Left lung (tissue), 10 donors: ENCODE measurements around the gene TCERG1L. TPM values are rescaled to one million over a fixed set of nuclear protein-coding genes. Genes with fewer than 3 reads are reported as not detected.
"Not testable (repeated sequence)": the region's sequence is repeated elsewhere in the genome, so short reads cannot be mapped to it uniquely, and the experiment has no call there.

Experiments
- ATAC-seq: fragments of 200-7000 bp; cut with Tn5 transposase; one replicate; pipeline ENCODE4 v1.9.1; 2020; ENCODE audit warnings: moderate library complexity
- DNase-seq, 4 donors: peaks; one replicate each; pipeline ENCODE4 v3.0.0-alpha.2; 2013 to 2020
- H3K27ac ChIP-seq, 2 donors: fragments of 200-600 bp; sonication (generic) in 1 of 2; one replicate each; pipeline versions ENCODE4 v1.5.0 to v1.8.0; 2020 to 2021
- H3K27me3 ChIP-seq, 2 donors: fragments of 200-600 bp; sonication (generic) in 1 of 2; one replicate each; pipeline versions ENCODE4 v1.5.0 to v1.8.0; 2020 to 2021
- H3K36me3 ChIP-seq, 2 donors: fragments of 200-600 bp; sonication (generic) in 1 of 2; one replicate each; pipeline versions ENCODE4 v1.5.0 to v1.8.0; 2020 to 2021
- H3K4me1 ChIP-seq, 2 donors: fragments of 200-600 bp; one replicate each; pipeline ENCODE4 v1.8.0; 2021
- H3K4me3 ChIP-seq, 2 donors: fragments of 200-600 bp; sonication (generic) in 1 of 2; one replicate each; pipeline versions ENCODE4 v1.5.0 to v1.8.0; 2020 to 2021; ENCODE audit warnings: mild to moderate bottlenecking in 1 of 2
- H3K9me3 ChIP-seq, 2 donors: fragments of 200-600 bp; sonication (generic) in 1 of 2; one replicate each; pipeline versions ENCODE4 v1.5.0 to v1.8.0; 2020 to 2021
- intact Hi-C, 2 donors: fragments of 100-400 bp; cut with DNase I; formaldehyde crosslinking; loops; one replicate each; pipeline versions ENCODE4 v1.11.2 to v1.14.2; 2022
- polyA plus RNA-seq, 6 donors: library from polyadenylated mRNA; unstranded; fragments of 120-200 nt; gene quantifications; one replicate each; pipeline ENCODE4 v1.2.1, GENCODE V29; 2013; ENCODE audit not compliant: insufficient read length in 6 of 6
- total RNA-seq, 2 donors: library from RNA; stranded (reverse); fragmentation: NEBNext Ultra II Directional; extraction: Animal tissue kit (Norgen Biotek cat#: 25700); gene quantifications; one replicate each; pipeline ENCODE4 v1.2.1, GENCODE V29; 2021
- TF ChIP-seq, protein P1 (sequence below), 2 donors: fragments of 200-600 bp; sonication (generic) in 1 of 2; IDR thresholded peaks; one replicate each; pipeline versions ENCODE4 v1.5.0 to v1.8.0; 2021; ENCODE audit warnings: antibody characterized with exemption in 2 of 2
- donor health status: DM: no; HTN: yes; CAD: no.
- donor health status: DM: no; HTN: no; CAD: no.

The TCERG1L gene
- total and polyA plus RNA-seq, 8 donors: 0.35 to 0.72 (median 0.48) TPM; not detected in 2

DNA sequence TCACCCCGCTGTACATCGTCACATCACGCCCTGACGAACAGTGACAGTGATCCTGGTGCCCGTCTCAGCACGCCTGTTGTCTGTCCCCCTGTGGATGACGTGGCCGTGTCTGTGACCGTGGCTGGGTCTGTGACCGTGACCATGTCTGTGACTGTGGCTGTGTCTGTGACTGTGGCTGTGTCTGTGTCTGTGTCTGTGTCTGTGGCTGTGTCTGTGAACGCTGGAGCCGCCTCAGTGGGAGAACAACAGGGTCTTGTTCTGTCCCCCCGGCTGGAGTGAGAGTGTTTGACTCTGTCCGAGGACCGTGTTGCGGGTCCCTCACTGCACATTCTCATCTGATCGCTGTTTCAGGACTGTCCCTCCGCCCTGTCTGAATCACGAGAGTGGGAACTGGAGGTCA lies 202.2 kb downstream of the TCERG1L start:
- no peaks in the 10 kb centered on the region for H3K4me1 ChIP-seq
- H3K36me3 ChIP-seq: no peaks in the 10 kb centered on the region
- no peak overlapping the region for H3K4me3 ChIP-seq
- peaks cover 0 to 17% of the 10 kb centered on the region in 2 donors for H3K27me3 ChIP-seq
- intact Hi-C loops: no loop called here
- ATAC-seq: no peak
- H3K27ac ChIP-seq: no peak overlapping the region
- TF ChIP-seq, protein P1, sequence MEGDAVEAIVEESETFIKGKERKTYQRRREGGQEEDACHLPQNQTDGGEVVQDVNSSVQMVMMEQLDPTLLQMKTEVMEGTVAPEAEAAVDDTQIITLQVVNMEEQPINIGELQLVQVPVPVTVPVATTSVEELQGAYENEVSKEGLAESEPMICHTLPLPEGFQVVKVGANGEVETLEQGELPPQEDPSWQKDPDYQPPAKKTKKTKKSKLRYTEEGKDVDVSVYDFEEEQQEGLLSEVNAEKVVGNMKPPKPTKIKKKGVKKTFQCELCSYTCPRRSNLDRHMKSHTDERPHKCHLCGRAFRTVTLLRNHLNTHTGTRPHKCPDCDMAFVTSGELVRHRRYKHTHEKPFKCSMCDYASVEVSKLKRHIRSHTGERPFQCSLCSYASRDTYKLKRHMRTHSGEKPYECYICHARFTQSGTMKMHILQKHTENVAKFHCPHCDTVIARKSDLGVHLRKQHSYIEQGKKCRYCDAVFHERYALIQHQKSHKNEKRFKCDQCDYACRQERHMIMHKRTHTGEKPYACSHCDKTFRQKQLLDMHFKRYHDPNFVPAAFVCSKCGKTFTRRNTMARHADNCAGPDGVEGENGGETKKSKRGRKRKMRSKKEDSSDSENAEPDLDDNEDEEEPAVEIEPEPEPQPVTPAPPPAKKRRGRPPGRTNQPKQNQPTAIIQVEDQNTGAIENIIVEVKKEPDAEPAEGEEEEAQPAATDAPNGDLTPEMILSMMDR (IDR thresholded peaks at IDR 0.05): no peak
- no peak for DNase-seq
- peaks cover 0 to 6% of the 10 kb centered on the region in 2 donors for H3K9me3 ChIP-seq

DNA sequence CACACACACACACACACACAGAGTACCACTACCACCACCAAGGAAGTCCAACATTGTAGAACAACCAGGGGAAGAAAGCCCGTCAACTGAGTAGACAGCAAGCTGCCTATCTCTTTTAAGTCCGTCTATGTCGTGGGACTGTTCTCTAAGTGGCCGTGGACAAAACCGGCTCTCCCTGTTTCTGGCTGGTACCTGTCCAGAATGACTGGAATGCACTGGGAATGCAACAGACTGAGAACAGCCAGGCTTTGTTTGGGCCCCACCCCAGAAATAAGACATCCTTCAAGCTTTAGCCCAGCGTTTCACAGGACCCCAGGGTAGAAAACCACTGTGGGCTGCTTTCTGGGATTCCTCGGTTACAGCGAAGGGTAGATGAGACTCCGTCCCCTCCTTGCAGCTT lies 203.6 kb downstream of the TCERG1L start:
- H3K27ac ChIP-seq: no peak overlapping the region
- H3K36me3 ChIP-seq: no peaks in the 10 kb centered on the region
- no peak overlapping the region for H3K4me3 ChIP-seq
- no peaks in the 10 kb centered on the region for H3K4me1 ChIP-seq
- no peak for ATAC-seq
- DNase-seq: no peak
- intact Hi-C loops: no loop called here
- peaks cover 0 to 6% of the 10 kb centered on the region in 2 donors for H3K9me3 ChIP-seq
- TF ChIP-seq, protein P1 (IDR thresholded peaks at IDR 0.05): no peak
- peaks cover 0 to 17% of the 10 kb centered on the region in 2 donors for H3K27me3 ChIP-seq

DNA sequence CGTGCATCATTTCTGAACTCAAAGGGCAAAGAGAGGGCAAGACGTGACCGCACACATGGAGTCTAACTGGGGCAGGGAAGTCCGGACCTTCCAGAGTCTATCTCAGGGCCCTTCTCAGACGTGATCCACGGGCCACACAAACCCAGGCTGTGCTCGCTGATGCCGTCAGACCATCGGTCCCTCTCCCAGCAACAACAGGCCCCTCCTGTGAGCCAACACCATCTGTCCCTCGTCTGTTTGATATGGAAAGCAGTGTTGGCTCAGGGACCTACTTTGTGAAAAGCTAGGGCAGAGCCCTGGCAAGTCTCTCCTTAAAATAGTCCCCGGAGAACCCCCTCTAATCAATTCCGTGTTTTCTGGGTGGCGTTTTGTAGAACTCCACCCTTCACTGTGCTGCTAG lies 208.8 kb downstream of the TCERG1L start:
- Histone ChIP-seq H3K4me1 (no peaks in the 10 kb centered on the region), H3K27me3 (peaks cover 0 to 6% of the 10 kb centered on the region in 2 donors), H3K4me3 (no peak overlapping the region), H3K36me3 (no peaks in the 10 kb centered on the region), H3K9me3 (peaks cover 0 to 2% of the 10 kb centered on the region in 2 donors), H3K27ac (no peak overlapping the region)
- DNase-seq (no peak), ATAC-seq (no peak)
- TF ChIP-seq, protein P1 (IDR thresholded peaks at IDR 0.05): no peak
- intact Hi-C loops: no loop called here

DNA sequence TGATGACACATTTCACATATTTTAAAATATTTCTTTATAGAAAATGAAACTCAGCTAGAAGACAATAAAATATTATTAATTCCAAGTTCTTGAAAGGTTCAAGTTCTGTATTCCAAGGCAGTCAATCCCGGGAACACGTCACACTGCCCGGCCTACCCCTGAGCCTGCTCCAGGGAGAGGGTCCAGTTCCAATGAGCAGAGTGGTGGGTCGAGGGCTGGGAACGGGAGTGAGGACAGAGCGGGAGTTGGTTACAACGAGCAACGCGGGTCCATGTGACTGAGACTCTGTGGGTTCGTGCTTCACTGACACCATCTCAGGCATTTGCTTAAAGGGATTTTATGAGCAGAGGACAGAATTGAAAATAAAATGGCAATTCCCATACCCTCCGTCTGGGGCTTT lies 209.4 kb downstream of the TCERG1L start:
- TF ChIP-seq, protein P1 (IDR thresholded peaks at IDR 0.05): no peak
- ATAC-seq (no peak), DNase-seq (no peak)
- Histone ChIP-seq H3K27ac (no peak overlapping the region), H3K4me3 (no peak overlapping the region), H3K36me3 (no peaks in the 10 kb centered on the region), H3K27me3 (peaks cover 0 to 6% of the 10 kb centered on the region in 2 donors), H3K4me1 (no peaks in the 10 kb centered on the region), H3K9me3 (peaks cover 0 to 2% of the 10 kb centered on the region in 2 donors)
- intact Hi-C loops: no loop called here

DNA sequence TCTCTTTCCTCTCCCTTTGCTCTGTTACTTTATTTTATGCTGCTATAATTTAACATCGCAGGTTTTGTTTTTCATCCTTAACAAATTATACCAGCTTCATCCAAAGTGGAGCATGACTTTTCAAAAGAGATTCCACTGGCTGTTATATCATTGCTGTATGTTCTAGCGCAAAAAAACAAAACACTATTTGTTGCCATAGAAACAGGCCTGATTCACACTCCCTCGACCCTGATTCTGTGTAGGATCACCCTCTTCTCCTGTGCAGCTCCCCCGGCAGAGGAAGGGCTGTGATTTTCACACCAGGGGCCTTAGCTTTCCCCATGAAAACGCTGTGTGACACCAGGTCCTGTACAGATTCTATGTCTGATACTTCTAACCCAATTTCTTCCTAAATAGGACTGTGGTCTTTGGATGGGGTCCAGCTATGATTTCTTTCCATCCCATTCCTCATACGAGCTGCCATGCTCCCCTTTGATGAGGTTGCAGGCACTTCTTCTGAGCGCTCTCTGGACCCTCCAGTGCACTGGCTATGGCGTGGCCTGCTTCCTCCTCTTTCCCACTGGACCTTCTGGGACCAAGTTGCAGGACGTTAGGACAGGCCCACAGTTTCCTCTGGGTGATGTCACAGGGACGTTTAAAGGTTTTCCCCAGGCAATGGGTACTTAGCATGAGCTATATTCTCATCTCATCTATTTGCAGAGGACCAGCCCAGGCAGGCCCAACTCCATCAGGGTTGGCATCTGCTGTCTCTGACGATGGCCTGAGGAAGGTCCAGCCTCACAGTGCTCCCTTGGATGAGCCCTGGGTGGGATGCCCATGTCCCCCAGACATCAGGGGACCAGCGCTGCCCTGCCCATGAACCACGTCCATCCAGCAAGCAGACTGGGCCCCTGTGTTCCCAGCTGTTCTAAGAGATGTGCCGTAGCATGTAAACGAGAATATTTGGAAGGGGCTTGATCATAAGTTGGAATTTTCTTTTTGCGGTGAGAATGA lies 210.8 kb downstream of the TCERG1L start:
- H3K4me1 ChIP-seq, H3K27me3 ChIP-seq, H3K36me3 ChIP-seq, H3K9me3 ChIP-seq, H3K27ac ChIP-seq, ATAC-seq, intact Hi-C loops, H3K4me3 ChIP-seq: not testable (repeated sequence)
- DNase-seq: peak in 1 of 4 donors; percentile 41
